Nucleus accumbens (tissue), 56 donors: ENCODE measurements around the gene LANCL3.
A peak's percentile ranks its signal among the peaks of the same experiment; 100 is the strongest.

Source experiments
- DNase-seq, 56 donors: peaks; one replicate each; lab custom pipeline; 2025; lab: John Stamatoyannopoulos, UW

LANCL3 gene

DNA sequence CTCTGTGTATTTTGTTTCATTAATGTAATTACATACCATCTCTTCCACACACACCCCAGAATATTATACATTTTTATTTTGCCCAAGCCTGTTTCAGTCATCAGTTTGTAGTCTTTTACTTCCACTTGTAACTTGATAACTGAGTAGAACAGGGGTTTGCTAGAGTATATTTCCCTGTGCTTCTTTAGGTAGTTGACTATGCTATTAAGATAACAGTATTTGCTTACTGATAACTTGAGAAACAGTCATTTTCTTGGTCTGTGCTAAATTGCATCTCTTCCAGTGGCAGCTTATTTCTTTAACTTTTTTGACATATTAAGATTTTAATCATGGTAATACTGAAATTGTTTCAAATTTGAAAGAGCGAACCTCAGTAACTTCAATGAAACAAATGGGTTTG is 107.1 kb downstream of the LANCL3 start:
- no peak for DNase-seq

DNA sequence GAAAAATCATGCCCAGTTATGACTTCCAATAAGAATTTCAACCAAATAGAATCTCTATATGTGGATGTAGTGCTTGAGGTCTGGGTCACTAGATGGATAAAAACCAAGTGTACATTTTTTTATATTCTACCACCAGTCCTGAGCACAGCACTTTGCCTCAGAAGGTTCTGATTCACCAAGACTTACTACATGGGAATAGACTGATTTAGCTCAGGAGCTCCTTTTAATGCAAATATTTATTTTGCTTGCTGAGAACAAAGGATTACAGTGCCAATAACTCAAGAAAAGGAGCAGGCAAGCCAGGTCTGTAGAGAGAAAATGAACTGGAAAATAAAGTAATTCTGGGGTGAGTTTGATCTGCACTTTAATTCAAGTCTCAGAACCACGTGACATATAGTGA is 107.8 kb downstream of the LANCL3 start:
- no peak for DNase-seq

DNA sequence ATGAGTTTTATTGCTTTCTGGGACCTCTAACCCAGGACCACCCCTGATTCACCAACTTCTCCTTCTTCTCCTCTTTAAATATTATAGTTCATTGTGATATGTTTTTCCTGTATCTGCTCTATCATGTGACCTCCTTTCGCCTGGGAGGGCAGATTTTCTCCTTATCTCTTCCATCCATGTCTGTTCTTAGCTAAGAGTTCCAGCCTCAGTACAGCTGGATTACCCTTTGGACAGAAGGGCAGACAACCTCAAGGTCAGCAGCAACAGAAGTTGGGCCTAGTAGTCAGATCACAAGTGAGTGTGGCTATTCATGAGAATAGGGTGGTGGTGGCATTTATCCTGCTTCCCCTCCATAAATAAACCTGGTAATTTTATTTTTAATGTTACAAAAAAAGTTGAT is 108.4 kb downstream of the LANCL3 start:
- no peak for DNase-seq

DNA sequence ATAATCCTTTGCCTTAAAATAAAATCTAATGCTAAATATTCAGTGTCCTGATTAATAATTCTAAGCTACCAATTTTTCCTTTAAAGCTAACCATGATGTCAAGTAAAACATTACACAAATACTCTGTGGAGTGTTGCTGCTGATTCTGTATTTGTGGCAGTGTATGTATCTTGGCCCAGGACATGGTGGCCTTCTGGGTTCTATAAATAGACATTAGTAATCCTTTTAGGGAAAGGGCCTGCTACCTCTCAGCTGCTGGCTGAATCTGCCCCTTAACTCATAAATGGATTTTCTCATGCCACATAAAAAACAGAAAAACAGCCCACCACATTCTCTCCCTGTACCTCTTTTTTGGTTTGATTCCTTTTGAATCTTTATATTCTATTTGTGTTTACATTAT is 113.0 kb downstream of the LANCL3 start:
- DNase-seq: no peak

DNA sequence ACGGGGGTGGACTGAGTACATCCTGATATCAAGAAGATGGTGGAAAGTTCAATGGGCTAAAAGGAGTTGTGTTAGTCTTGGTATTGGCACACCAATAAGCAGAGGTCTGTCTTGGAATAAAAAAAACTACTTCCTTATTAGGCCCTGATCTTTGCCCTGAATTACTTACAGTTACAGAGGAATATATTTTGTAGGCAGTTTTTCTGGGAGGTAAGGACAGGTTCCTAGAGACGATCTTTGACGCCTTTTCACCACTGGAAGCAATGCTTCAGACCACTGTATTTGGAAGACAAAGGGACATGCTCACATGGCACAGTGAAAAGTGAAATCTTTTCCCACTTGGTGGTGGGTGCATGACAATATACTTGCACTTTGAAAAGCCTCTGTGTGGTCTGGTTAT is 113.5 kb downstream of the LANCL3 start:
- no peak for DNase-seq

DNA sequence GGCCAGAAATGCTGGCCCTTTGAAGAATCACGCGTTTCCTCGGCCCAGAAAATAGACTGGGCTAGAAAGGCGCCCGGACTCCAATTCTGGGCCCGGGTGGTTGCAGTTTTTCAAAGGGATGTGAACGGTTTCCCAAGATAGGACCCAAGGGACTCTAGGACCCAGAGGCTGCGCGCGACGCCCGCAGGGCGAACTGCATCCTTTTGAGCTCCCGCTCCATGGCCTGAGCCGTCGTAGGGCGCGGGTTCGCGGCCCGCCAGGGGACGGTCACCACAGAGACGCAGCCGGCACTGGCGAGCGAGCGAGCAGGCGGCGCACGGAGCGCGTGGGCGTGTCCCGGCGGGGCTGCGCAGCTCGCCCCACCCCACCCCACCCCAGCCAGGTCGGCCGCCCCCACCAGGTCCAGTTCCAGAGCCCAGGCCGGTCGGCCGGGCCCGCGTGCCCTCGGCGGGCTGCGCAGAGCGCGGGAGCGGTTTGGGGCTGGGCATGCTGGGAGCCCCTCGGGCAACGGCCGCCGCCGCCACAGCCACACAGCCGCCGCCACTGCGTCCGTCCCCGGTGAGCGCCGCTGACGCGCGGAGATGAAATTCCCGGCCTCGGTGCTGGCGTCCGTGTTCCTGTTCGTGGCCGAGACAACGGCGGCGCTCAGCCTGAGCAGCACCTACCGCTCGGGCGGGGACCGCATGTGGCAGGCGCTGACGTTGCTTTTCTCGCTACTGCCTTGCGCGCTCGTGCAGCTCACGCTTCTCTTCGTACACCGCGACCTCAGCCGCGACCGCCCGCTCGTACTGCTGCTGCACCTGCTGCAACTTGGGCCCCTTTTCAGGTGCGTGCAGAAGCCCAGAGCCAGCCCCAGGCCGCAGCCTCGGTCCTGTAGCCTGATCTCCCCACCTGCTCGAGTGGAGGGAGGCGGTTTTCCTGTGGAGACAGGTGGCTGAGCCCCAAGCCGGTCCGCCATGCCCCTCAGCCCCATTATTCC is 114.2 kb downstream of the LANCL3 start, which contains the start of gene XK:
Gene XK, plus strand, starts transcription at position 411 of the 979 bp plus-strand sequence. Its CDS starts 171 bp downstream, at position 582.
- DNase-seq: peak in 43 of 56 donors; percentile 0 to 56 (median 14)

- DNase-seq: peak in 1 of 56 donors; percentile 3
These were observed 115.0 kb downstream of the LANCL3 start for GRCh38 chrX:37686369-37686995.

DNA sequence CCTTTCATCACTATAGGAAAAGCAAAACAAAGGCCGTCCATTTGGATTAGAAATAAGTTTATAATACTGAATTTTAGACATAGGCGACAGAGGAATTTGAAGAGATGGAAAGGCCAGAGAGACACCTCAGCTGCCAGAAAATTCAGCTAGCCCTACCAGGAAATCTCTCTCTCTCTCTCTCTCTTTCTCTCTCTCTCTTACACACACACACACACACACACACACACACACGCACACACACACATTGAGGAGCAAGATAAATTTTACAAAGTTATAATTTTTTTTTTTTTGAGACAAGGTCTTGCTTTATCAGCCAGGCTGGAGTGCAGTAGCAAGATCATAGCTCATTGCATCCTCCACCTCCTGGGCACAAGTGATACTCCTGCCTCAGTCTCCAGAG is 115.5 kb downstream of the LANCL3 start:
- no peak for DNase-seq

- DNase-seq: no peak
These were observed 118.7 kb downstream of the LANCL3 start for GRCh38 chrX:37690119-37690518.

DNA sequence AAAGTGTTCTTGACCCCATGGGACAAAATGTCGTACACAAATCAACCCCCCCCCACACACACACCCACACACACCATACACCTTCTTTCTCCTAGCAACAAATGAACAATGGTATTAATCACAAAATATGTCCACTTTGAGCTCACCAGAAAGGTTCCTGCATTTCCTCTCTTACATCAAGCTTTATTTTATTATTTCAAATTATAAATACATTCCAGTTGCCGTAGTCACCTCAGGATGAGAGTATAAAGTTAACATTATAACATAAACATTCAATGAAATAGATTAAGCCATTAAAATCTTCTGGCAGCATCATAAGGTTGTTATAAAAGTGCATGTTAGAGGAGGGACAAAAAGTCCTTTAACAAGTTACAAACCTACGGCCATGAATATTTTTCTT is 121.5 kb downstream of the LANCL3 start:
- no peak for DNase-seq

DNA sequence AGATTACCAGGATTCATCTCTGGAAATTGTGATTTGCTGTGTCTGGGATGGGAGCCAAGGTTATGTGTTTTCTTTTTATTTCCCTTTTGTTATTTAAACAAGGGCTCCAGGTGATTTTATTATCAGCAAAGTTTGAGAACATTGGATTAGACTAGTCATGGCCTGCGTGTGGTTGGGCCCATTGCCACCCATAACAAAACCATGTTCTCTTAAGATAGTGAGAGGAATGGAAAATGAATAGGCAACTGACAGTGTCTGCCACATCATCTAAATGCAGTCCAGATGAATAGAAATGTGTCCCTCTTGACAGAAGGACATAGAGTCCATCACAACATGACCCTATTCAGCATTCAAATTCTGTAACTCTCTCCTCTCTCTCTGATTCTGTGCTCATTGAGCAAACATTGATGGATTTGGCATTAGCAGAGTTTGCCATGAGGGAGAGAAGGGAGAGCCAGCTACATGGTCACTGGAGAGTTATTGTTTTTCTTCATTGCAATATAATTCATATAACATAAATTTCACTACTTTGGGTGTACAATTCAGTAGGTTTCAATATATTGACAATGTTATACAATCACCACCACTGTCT is 125.8 kb downstream of the LANCL3 start:
- no peak for DNase-seq

DNA sequence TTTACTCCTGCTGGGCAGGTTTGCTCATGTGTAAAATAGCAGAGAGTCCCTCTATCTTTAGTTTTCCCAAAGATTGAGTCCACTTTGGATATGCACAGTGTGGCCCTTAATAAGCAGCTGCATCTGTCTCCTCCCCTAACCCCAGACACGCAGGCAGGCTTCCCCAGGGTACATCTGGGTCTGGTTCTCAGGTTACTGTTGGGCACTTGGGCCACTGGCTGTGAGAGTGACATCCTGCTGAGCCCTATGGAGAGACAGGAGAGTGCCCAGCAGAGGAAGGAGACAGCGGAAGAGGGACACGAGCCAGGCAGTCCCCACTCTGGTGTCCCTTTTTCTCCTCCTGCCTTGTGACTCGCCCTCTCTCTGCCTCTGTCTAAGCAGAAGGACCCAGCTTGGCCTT is 130.1 kb downstream of the LANCL3 start:
- no peak for DNase-seq

DNA sequence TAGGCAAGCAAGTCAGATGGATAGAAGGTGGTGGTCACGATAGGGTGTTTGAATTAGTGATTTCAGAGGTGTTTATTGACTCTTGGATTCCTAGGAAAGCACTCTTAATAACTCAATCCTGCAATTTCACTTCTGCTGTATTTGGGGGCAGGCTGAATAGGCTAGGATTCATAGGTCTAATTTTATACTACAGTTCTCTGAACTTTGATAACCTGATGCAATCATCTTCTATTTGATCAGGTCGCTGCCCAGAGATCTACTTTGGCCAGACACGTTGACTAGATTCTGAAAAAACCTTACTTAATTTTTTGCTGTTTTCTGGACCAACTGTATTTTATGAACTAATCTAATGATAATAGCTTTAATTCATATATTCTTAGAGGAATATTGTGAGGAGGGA is 140.5 kb downstream of the LANCL3 start:
- DNase-seq: no peak

GRCh38 chrX:37712458-37712857 is 141.0 kb downstream of the LANCL3 start:
- DNase-seq: no peak

DNA sequence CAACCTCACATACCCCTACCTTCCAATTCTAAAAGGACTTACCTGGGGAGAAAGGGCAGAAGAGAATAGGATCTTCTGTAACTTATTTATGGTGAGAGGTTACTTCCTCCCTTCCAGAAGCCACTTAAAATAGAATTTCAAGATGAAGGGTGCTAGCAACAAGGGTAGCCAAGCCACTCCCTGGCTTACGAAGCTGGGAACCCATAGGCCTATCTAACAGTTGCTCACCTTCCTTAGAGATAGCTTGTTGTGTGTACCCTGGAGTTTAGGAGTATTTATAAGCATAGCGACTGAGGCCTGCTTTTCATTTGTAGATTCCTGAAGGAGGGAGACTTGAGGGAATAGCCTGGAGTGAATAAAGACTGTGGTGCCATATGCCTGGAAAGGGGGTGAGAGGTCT is 143.0 kb downstream of the LANCL3 start:
- DNase-seq: no peak

DNA sequence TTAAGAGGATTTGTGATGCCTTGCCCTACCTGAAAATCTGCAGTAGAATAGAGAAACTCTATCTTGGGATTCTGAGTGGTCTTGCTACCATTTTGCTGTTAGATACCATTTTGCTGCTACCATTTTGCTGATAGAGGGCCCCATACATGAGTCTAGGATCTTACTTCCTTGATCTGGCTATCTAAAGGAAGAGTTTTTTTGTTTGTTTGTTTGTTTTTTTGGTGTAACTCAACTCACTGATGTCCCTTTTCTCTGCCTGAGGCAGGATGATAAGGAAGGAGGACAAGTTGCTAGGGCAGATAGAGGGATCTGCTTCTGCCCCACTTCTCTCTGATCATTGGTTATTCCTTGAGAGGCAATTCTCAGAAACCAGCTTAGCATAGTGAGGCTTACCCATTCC is 145.1 kb downstream of the LANCL3 start:
- no peak for DNase-seq

GRCh38 chrX:37717708-37718107 is 146.2 kb downstream of the LANCL3 start:
- DNase-seq: no peak

GRCh38 chrX:37722595-37722994 is 151.1 kb downstream of the LANCL3 start:
- no peak for DNase-seq

- no peak for DNase-seq
These were observed 154.9 kb downstream of the LANCL3 start for GRCh38 chrX:37726346-37726745.
